Kidney capillary endothelial cell (primary cell): ENCODE data around the gene GABRB2.
"Not testable (repeated sequence)": the region's sequence is repeated elsewhere in the genome, so short reads cannot be mapped to it uniquely, and the experiment has no call there.

ENCODE experiments used
- DNase-seq: peaks from one replicate; pipeline ENCODE4 v3.0.0-alpha.2; 2018; ENCODE audit warnings: low spot score

The GABRB2 gene

GRCh38 chr5:161546470-161547301, at the start of gene GABRB2:
Gene GABRB2 (minus strand): TSS chr5:161546725. CDS start chr5:161546643, 82 bp downstream.
- DNase-seq: peak; percentile 28

- no peak for DNase-seq
Observed at GRCh38 chr5:161585798-161586197, 39.3 kb upstream of the GABRB2 start.

GRCh38 chr5:161580621-161581020, 34.1 kb upstream of the GABRB2 start:
- no peak for DNase-seq

- no peak for DNase-seq
Observed at GRCh38 chr5:161572914-161573313, 26.4 kb upstream of the GABRB2 start.

- no peak for DNase-seq
Observed at GRCh38 chr5:161566081-161566480, 19.6 kb upstream of the GABRB2 start.

- no peak for DNase-seq
Observed at GRCh38 chr5:161562446-161562845, 15.9 kb upstream of the GABRB2 start.

- DNase-seq: no peak
Observed at GRCh38 chr5:161549106-161549505, 2.6 kb upstream of the GABRB2 start.

- DNase-seq: no peak
Observed at GRCh38 chr5:161548487-161549094, 2.1 kb upstream of the GABRB2 start.

- no peak for DNase-seq
Observed at GRCh38 chr5:161547738-161548486, 1.4 kb upstream of the GABRB2 start.

- DNase-seq: no peak
Observed at GRCh38 chr5:161547406-161547737, 847 bp upstream of the GABRB2 start.

- no peak for DNase-seq
Observed at GRCh38 chr5:161546095-161546469, 443 bp downstream of the GABRB2 start.

GRCh38 chr5:161545344-161546094, 1.0 kb downstream of the GABRB2 start:
- DNase-seq: no peak

- peak; percentile 20 for DNase-seq
Observed at GRCh38 chr5:161544350-161544765, 2.2 kb downstream of the GABRB2 start.

- DNase-seq: no peak
Observed at GRCh38 chr5:161539016-161539415, 7.5 kb downstream of the GABRB2 start.

GRCh38 chr5:161535762-161536161, 10.8 kb downstream of the GABRB2 start:
- no peak for DNase-seq

- no peak for DNase-seq
Observed at GRCh38 chr5:161530700-161531099, 15.8 kb downstream of the GABRB2 start.

- DNase-seq: no peak
Observed at GRCh38 chr5:161513942-161514341, 32.6 kb downstream of the GABRB2 start.

- no peak for DNase-seq
Observed at GRCh38 chr5:161507591-161507990, 38.9 kb downstream of the GABRB2 start.

GRCh38 chr5:161505160-161505559, 41.4 kb downstream of the GABRB2 start:
- DNase-seq: not testable (repeated sequence)

GRCh38 chr5:161498531-161498930, 48.0 kb downstream of the GABRB2 start:
- no peak for DNase-seq

- no peak for DNase-seq
Observed at GRCh38 chr5:161483721-161484120, 62.8 kb downstream of the GABRB2 start.

GRCh38 chr5:161481922-161482321, 64.6 kb downstream of the GABRB2 start:
- no peak for DNase-seq
